Stimulated activated CD4-positive, alpha-beta T cell treated with anti-CD3 and anti-CD28 coated beads, Interleukin-1b, Interleukin-23, amount 100 ng/mL, for 48 hours (primary cell): Measurements from ENCODE around the gene TATDN3.
"Not testable (repeated sequence)": the region's sequence is repeated elsewhere in the genome, so short reads cannot be mapped to it uniquely, and the experiment has no call there.

ENCODE experiments used
- DNase-seq: peaks from one replicate; pipeline ENCODE4 v3.0.0-alpha.2; 2020

TATDN3 gene, protein sequence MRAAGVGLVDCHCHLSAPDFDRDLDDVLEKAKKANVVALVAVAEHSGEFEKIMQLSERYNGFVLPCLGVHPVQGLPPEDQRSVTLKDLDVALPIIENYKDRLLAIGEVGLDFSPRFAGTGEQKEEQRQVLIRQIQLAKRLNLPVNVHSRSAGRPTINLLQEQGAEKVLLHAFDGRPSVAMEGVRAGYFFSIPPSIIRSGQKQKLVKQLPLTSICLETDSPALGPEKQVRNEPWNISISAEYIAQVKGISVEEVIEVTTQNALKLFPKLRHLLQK

DNA sequence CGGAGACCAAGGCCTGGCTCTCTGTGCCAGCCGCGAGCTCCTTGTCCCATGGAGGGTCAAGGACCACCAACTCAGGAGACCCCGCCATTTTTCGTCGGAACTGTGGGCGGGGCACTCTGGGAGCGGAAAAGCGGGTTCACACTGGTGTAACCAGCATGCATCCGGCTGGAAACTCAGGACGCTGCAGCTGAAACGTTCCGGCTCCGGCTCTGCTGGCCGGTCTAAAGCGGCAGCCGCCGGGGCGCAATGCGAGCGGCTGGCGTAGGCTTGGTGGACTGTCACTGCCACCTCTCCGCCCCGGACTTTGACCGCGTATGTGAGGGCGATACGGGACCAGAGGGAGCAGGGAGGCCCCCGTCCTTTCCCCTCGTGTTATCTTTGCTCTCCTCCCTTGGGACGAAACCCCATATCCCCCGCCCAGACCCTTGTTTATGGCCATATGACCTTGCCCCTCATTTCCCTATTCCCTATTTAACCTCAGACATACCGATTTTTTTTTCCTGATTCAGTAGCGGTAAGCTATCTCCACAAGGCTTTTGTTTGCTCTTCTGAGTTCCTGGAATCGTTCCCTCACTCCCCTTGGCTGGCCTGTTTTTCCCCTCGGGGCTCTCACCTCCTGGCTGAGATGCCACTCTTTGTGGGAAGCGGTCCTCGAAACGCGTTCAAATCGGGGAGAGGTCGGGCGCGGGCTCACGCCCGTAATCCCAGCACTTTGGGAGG, at the start of gene TATDN3, which contains the start of gene NSL1:
Gene TATDN3 (plus strand): TSS at position 219 of the 720 bp plus-strand sequence. CDS start 28 bp downstream, at position 247.
Gene NSL1 (minus strand): TSS at position 102 of the 720 bp plus-strand sequence. CDS start 14 bp downstream, at position 88.
- peak; percentile 93 for DNase-seq

DNA sequence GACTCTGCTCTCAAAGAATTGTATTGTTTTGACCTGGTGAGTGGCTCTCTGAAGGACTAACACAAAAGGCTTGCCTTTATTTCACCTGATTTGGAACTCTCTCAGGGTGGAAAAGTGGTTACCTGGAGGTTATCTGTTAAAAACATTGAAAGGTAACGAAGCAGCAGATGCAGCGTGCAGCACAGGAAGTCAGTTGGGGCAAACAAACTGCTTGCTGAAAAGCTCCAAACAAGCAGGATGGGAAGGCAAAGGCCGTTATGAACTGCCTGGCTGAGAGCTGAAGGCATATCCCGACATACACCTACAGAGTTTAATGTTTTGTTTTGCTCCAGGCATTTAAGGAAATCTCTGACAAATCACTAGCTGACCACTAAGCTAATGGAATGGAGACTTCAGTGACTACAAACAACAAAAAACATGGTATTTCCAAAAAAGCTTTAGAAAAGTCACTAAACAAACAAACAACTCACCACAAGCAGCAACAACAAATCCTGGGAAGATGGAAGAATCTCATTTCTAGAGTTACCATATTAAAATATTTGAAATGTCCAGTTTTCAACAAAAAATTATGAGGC, 47.7 kb upstream of the TATDN3 start:
- DNase-seq, result no peak

DNA sequence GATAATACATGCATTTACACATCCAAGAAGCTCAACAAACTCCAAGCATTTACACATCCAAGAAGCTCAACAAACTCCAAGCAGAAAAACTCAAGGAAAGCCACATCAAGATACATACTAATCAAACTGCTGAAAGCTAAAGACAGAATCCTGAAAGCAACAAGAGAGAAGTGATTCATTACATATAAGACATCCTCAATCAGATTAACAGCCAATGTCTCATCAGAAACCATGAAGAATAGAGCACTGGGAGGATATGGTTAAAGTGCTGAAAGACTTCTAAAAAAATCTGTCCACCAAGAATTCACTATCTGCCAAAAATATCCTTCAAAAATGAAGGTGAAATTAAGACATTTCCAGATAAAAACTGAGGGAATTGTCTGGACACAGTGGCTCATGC, 46.4 kb upstream of the TATDN3 start:
- no peak for DNase-seq

DNA sequence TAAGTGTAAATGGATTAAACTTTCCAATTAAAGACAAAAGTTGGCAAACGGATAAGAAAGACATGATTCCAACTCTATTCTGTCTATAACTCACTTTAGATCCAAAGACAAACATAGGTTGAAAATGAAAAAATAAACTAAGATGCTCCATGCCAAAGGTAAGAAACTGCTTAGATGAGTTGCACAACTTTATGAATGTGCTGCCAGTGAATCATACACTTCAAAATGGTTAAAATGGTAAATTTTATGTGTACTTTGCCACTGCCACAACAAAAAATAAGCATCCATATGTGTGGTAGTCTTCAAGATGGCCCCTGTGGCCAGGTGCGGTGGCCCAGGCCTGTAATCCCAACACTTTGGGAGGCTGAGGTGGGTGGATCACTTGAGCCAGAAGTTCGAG, 45.1 kb upstream of the TATDN3 start:
- no peak for DNase-seq

DNA sequence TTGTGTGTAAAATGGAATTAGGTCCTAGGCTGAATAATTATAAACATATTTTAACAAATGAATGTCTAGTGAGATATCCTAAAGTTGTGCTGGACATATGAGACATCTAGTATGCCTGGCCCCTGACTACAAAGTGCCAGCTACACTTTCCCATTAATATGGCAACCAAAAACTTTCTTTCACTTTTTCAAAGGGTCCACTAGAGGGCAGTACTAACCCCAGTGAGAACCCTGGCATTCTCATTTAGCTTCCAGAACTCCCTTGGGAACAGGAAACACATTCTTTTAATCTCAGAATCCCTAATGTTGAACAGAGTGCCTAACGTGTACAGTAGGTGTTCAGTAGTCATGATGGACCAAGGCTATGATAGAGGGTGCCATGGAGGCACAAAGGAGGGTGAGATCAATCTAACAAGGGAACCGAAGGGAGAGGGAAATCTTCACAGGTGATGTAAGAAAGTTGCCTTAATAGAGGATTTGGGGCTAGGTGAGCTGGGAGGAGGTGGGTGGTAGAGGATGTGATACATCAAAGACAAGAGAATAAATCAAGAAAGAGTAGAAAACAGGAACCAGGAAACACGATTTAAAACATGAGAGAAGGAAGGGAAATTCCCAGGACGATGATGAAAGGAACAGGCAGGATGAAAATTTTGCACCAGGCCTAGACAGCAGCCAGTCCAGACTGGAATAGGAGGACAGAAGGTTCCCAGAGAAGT, 41.7 kb upstream of the TATDN3 start:
- no peak for DNase-seq

DNA sequence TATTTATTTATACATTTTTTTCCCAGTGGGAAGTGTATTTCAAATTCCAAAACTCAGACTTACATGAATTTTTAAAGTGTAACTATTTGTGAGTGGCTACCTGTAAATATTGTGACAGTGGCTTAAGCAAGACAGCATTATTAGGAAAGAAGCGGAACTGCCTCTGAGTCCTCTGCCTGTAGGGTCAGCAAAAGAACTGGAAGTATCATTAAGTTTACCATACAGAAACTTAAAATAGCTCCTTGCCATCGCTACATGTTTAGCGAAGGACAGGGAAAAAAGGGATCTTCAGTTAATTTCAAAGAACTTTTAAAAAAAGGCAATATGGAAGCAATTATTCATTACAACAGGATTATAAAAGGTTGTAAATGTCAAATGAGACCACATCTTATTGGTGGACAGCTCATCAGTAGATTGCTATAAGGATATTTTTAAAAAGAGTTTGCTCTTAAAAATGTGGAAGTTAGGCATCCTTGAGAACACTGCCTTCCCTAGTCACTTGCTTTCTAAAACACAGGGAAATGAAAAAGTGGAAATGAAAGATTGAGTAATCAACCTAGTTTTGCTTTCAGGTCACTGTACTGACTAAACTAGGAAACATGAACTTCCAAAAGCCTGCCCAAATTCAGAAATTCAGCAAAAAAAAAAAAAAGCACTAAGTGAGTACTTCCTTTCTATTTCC, 39.3 kb upstream of the TATDN3 start:
- DNase-seq, result no peak

DNA sequence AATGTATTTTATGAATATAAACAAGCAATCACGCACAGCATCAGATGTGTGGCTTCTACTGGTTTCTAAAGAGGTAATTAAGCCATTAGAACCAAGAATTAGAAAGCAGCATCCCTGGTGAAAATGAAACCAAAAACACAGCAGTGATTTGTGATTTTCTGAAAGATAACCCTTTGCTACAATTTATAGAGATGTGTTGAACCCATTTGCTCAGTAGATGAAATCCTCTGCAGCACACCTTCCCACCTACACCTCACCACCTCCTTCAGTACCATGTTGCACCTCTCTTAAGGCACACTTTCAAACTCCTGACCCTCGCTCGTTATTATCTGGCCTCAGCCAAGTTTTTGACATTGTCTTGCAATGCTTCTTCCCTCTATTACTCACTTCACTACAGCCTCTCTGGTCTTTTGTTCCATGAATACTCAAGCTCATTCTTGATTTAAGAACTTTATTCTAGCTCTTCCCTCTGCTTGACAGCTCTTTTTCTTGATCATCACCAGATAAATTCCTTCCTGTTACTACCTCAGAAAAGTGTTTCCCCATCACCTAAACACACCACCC, 38.7 kb upstream of the TATDN3 start:
- no peak for DNase-seq

DNA sequence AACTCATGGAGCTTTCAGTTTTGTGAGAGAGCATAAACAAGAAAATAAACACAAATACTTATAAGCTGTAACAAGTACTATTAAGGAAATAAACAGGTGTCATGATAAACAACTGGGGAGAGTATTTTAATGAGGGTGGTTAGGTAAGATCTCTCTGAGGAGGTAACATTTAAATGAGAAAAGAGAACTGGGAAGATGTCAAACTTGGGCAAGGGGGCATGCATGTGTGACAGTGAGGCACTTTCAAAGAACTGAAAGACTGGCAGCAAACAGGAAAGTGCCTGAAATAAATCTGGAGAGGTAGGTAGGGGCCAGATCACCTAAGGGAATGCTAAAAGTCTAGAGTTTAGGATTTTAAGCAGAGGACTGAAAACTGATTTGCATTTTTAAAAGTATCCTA, 37.9 kb upstream of the TATDN3 start:
- no peak for DNase-seq

DNA sequence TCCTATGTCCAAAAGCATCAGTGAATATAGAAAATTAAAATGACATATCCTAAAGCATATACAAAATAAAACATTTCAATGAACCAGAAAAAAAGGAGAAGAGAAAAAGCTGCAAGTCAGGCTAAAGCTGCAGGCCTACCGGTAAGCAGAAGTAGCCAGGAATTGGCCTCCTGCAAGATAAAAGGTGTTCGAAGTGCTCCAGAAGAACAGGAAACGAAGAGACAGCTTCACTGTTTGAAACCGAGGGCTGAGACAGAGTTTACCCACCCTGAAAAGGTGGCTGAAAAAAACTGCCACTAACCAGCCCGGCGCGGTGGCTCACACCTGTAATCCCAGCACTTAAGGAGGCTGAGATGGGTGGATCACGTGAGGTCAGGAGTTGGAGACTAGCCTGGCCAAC, 37.5 kb upstream of the TATDN3 start:
- no peak for DNase-seq

DNA sequence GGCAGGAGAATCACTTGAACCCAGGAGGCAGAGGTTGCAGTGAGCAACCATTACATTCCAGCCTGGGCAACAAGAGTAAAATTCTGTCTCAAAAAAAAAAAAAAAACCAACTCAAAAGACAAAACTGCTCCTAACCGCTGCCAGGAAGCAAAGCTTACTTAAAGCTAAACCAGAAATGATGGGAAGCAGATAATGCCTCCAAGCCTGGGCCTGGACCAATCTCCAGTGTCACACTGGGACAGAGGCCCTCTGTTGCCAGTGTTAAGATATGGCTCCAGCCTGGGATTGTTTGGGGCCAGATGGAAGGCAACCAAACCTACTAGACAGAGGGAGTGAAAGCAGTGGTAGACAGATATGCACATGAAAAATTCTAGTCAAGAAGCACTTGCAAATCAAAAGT, 37.0 kb upstream of the TATDN3 start:
- DNase-seq, result no peak

DNA sequence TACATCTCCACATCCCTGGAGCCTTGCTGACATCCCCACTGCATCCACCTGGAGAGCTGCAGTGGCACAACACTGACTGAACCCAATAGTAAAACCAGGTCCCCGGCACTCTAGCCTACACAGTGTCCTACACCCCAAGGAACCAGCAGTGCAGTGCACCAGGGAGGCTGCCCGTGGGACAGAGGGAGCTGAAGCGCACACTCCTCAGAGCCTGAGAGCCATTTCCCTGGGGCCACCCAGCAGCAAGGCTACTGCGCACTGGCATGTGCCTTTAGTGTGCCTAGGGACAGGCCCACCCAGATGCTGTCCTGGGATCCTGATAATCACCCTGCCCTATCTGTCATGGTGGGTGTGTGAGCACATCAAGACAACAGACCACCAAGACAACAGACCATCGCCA, 32.0 kb upstream of the TATDN3 start:
- no peak for DNase-seq

DNA sequence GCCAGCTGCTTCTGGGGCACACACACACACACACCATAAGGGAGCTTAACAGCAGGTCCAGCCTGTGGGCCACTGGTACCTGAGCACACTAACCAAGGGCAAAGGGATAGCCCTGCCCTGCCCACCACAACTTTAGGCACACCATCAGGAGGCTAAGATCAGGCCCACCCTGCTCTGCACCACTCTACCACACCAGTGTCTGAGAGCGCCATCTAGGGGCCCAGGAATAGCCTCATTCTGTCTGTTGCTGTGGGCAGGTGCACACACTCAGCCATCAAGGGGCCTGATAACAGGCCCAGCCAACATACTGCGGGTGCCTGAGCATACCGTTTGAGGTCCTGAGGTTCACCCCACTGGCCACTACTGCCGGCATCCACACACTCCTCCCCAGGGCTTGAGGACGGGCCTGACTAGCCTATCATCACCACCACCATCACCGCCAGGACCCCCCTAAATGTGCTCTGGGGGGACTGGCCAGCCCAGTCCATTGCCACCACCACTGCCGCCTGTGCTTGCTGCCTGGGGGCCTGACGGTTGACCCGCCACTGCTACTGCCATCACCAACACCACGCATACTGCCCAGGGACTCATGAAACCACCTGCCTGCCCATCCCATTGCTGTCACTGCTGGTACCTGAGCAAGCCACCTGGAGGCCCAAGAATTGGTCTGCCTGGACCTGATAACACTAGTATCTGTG, 31.4 kb upstream of the TATDN3 start:
- DNase-seq, result peak; percentile 61

DNA sequence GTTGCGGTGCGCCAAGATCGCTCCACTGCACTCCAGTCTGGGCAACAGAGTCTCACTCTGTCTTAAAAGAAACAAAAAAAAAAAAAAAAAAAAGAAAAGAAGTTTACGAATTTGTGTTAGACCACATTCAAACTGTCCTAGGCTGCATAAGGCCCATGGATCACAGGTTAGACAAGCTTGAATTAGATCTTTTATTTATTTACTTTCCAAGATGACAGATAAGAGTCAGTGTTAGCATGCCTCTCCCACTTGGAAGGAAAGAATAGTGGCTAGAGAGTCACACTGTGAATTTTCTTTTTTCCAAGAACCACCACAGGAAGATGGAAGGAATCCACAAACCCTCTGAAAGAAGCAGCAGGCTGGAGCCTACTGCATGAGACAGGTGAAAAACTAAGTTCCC, 29.5 kb upstream of the TATDN3 start:
- no peak for DNase-seq

DNA sequence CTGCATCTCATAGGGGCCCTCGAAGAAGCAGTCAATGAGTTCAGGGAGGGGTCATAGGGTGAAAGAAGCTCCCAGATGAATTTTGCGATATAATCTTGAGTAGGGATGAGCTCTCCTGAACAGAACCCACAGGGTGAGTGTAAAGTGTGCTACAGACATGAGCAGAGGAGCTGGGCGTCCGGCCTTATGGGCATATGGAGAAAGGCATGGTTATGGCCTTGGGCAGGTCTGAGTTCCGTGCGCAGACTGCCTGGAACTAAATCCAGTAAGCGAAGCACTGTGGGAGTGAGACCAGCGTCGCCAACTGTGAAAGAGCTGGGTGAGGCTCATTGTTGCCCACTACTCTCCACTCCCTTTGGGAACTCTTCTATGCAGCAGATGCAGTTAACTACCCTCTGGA, 28.9 kb upstream of the TATDN3 start:
- no peak for DNase-seq

DNA sequence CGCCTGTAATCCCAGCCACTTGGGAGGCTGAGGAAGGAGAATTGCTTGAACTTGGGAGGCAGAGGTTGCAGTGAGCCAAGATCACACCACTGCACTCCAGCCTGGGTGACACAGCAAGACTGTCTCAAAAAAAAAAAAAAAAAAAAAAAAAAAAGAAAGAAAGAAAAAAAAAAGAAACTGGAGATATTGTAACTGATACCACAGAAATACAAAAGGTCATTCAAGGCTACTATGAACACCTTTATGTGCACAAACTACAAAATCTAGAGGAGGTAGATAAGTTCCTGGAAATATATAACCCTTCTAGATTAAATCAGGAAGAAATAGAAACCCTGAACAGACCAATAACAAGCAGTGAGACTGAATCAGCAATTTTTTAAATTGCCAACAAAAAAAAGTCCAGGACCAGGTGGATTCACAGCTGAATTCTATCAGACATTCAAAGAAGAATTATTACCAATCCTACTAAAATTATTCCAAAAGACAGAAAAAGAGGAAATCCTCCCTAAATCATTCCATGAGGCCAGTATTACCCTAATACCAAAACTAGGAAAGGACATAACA, 26.9 kb upstream of the TATDN3 start:
- not testable (repeated sequence) for DNase-seq

DNA sequence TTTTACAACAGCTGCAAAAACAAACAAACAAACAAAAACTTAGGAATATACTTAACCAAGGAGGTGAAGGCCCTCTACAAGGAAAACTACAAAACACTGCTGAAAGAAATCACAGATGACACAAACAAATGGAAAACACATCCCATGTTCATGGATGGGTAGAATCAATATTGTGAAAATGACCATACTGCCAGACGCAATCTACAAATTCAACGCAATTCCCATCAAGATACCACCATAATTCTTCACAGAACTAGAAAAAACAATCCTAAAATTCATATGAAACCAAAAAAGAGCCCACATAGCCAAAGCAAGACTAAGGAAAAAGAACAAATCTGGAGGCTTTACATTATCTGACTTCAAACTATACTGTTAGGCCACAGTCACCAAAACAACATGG, 24.9 kb upstream of the TATDN3 start:
- not testable (repeated sequence) for DNase-seq

DNA sequence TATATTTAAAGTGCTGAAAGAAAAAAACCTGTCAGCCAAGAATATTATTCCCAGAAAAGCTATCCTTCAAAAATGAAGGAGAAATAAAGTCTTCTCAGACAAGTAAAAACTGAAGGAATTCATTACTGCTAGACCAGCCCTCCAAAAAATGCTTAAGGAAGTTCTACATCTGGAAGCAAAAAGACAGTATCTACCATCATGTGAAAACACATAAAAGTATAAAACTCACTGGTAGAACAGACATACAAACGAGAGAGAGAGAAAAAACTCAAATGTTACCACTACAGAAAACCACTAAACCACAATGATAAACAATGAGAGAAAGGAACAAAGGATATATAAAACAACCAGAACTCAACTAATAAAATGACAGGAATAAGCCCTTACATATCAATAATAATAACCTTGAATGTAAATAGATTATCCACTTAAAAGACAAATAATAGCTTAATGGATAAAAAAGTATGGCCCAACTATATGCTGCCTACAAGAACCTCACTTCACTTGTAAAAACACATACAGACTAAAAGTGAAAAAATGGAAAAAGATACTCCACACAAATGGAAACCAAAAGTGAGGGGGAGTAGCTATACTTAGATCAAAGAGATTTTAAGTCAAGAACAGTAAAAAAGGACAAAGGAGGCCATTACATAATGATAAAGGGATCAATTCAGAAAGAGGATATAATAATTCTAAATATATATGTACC, 22.1 kb upstream of the TATDN3 start:
- DNase-seq, result no peak

DNA sequence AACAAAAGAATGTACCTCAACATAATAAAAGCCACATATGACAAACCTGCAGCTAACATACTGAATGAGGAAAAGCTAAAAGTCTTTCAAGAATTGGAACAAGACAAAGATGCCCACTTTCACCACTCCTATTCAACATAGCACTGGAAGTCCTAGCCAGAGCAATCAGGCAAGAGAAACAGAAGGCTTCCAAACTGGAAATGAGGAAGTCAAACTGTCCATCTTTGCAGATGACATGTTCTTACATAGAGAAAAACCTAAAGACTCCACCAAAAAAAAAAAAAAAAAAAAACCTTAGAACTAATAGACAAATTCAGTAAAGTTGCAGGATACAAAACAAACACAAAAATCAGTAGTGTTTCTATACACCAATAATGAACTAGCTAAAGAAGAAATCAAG, 20.4 kb upstream of the TATDN3 start:
- DNase-seq, result no peak

DNA sequence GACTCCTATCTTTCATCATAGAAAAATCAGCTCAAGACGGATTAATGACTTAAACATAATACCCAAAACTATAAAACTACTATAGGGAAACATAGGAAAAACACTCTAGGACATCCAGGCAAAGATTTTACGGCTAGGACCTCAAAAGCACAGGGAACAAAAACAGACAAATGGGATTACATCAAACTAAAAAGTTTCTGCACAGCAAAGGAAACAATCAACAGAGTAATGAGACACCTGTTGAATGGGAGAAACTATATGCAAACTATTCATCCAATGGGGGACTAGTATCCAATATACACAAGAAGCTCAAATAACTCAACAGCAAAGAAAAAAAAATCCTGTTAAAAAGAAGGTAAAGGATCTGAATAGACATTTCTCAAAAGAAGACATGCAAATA, 18.7 kb upstream of the TATDN3 start:
- DNase-seq, result no peak

DNA sequence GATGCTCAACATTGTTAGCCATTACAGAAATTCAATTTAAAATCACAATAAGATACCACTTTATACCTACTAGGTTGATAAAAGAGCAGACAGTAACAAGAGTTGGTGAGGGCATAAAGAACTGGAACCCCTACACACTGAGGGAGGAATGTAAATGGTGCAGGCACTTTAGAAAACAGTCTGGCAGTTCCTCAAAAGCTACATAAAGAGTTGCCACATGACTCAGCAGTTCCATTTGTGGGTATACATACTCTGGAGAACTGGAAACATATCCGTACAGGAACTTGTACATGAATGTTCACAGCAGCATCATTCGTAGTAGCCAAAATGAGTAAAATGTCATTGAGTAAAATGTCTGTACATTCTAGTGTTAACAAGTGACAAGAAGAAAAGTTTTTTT, 17.1 kb upstream of the TATDN3 start:
- no peak for DNase-seq

DNA sequence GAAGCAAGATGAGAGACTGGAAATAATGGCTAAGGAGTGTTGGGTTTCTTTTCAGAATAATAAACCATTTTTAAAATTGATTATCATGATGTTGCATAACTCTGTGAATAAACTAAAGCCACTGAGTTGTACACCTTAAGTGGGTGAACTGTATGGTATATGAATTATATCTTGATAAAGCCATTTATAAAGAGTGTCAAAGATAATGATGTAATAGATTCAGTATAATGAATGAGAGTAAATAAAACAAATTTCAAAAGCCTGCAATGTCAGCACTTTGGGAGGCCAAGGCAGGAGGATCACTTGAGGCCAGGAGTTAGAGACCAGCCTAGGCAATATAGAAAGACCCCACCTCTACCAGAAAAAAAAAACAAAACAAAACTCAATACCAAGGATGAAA, 16.5 kb upstream of the TATDN3 start:
- DNase-seq, result no peak
